Activated T-cell treated with anti-CD3 and anti-CD28 coated beads, Interleukin-2, amount 50 U/mL, for 24 hours (primary cell): ENCODE measurements around the gene CD63.
"Not testable (repeated sequence)": the region's sequence is repeated elsewhere in the genome, so short reads cannot be mapped to it uniquely, and the experiment has no call there.

ENCODE experiments used
- DNase-seq: peaks from one replicate; pipeline ENCODE4 v3.0.0-alpha.2; 2020
- H3K27ac Mint-ChIP-seq: 2 replicates; pipeline ENCODE4 v1.8.0; 2020; ENCODE audit warnings: mild to moderate bottlenecking, mixed read lengths
- H3K27me3 Mint-ChIP-seq: 2 replicates; pipeline ENCODE4 v1.8.0; 2020; ENCODE audit warnings: mixed read lengths
- H3K36me3 Mint-ChIP-seq: 2 replicates; pipeline ENCODE4 v1.8.0; 2020; ENCODE audit warnings: low read depth, mixed read lengths
- H3K4me1 Mint-ChIP-seq: 2 replicates; pipeline ENCODE4 v1.8.0; 2020; ENCODE audit warnings: low read depth, mixed read lengths
- H3K4me3 Mint-ChIP-seq: 2 replicates; pipeline ENCODE4 v1.8.0; 2020; ENCODE audit warnings: mild to moderate bottlenecking, moderate library complexity, mixed read lengths
- H3K9me3 Mint-ChIP-seq: 2 replicates; pipeline ENCODE4 v1.8.0; 2020; ENCODE audit warnings: mixed read lengths

CD63 gene

GRCh38 chr12:55728939-55729818 lies at the start of gene CD63:
CD63 (minus strand) TSS chr12:55729009; CDS start chr12:55728341, 668 bp downstream.
- H3K36me3 Mint-ChIP-seq: peaks cover 47% of the 10 kb centered on the region
- peak within 1 kb of the TSS; percentile 95 for H3K27ac Mint-ChIP-seq
- peak; percentile 87 for DNase-seq
- H3K27me3 Mint-ChIP-seq: no peaks in the 10 kb centered on the region
- H3K4me3 Mint-ChIP-seq: peak within 1 kb of the TSS; percentile 86
- peaks cover 46% of the 10 kb centered on the region for H3K4me1 Mint-ChIP-seq
- no peaks in the 10 kb centered on the region for H3K9me3 Mint-ChIP-seq

- Mint-ChIP-seq H3K9me3 (no peaks in the 10 kb centered on the region), H3K4me1 (peaks cover 15% of the 10 kb centered on the region), H3K27ac (no peak overlapping the region), H3K4me3 (no peak overlapping the region), H3K27me3 (no peaks in the 10 kb centered on the region), H3K36me3 (peaks cover 82% of the 10 kb centered on the region)
- no peak for DNase-seq
These were observed 49.0 kb upstream of the CD63 start for GRCh38 chr12:55777856-55778255.

GRCh38 chr12:55771736-55772135 lies 42.9 kb upstream of the CD63 start:
- no peaks in the 10 kb centered on the region for H3K27me3 Mint-ChIP-seq
- peaks cover 81% of the 10 kb centered on the region for H3K36me3 Mint-ChIP-seq
- no peak overlapping the region for H3K4me3 Mint-ChIP-seq
- DNase-seq: no peak
- H3K27ac Mint-ChIP-seq: peak overlapping the region; percentile 68
- peaks cover 14% of the 10 kb centered on the region for H3K4me1 Mint-ChIP-seq
- no peaks in the 10 kb centered on the region for H3K9me3 Mint-ChIP-seq

- H3K27me3 Mint-ChIP-seq: no peaks in the 10 kb centered on the region
- H3K4me3 Mint-ChIP-seq: no peak overlapping the region
- H3K27ac Mint-ChIP-seq: peak overlapping the region; percentile 40
- H3K4me1 Mint-ChIP-seq: peaks cover 5% of the 10 kb centered on the region
- peaks cover 80% of the 10 kb centered on the region for H3K36me3 Mint-ChIP-seq
- no peaks in the 10 kb centered on the region for H3K9me3 Mint-ChIP-seq
- no peak for DNase-seq
These were observed 38.3 kb upstream of the CD63 start for GRCh38 chr12:55767156-55767555.

GRCh38 chr12:55765736-55766290 lies 37.0 kb upstream of the CD63 start:
- Mint-ChIP-seq H3K36me3 (peaks cover 76% of the 10 kb centered on the region), H3K4me1 (peaks cover 11% of the 10 kb centered on the region), H3K9me3 (no peaks in the 10 kb centered on the region), H3K27me3 (no peaks in the 10 kb centered on the region), H3K27ac (peak overlapping the region; percentile 11), H3K4me3 (no peak overlapping the region)
- DNase-seq: no peak

GRCh38 chr12:55762646-55763045 lies 33.8 kb upstream of the CD63 start:
- Mint-ChIP-seq H3K4me3 (no peak overlapping the region), H3K4me1 (peaks cover 22% of the 10 kb centered on the region), H3K36me3 (peaks cover 82% of the 10 kb centered on the region), H3K27me3 (no peaks in the 10 kb centered on the region), H3K27ac (no peak overlapping the region), H3K9me3 (peaks cover 2% of the 10 kb centered on the region)
- no peak for DNase-seq

GRCh38 chr12:55760663-55761062 lies 31.9 kb upstream of the CD63 start:
- DNase-seq: no peak
- Mint-ChIP-seq H3K27ac (peak overlapping the region; percentile 95), H3K4me1 (peaks cover 25% of the 10 kb centered on the region), H3K36me3 (peaks cover 85% of the 10 kb centered on the region), H3K9me3 (peaks cover 2% of the 10 kb centered on the region), H3K27me3 (no peaks in the 10 kb centered on the region), H3K4me3 (no peak overlapping the region)

GRCh38 chr12:55758575-55758974 lies 29.8 kb upstream of the CD63 start:
- H3K27ac Mint-ChIP-seq: peak overlapping the region; percentile 70
- DNase-seq, H3K27me3 Mint-ChIP-seq, H3K4me3 Mint-ChIP-seq, H3K9me3 Mint-ChIP-seq: not testable (repeated sequence)
- H3K36me3 Mint-ChIP-seq: peaks cover 87% of the 10 kb centered on the region
- peaks cover 32% of the 10 kb centered on the region for H3K4me1 Mint-ChIP-seq

- Mint-ChIP-seq H3K4me1 (peaks cover 32% of the 10 kb centered on the region), H3K9me3 (peaks cover 2% of the 10 kb centered on the region), H3K27me3 (no peaks in the 10 kb centered on the region), H3K4me3 (no peak overlapping the region), H3K36me3 (peaks cover 88% of the 10 kb centered on the region), H3K27ac (peak overlapping the region; percentile 70)
- no peak for DNase-seq
These were observed 28.9 kb upstream of the CD63 start for GRCh38 chr12:55757701-55758100.

GRCh38 chr12:55755246-55755645 lies 26.4 kb upstream of the CD63 start:
- H3K36me3 Mint-ChIP-seq: peaks cover 91% of the 10 kb centered on the region

GRCh38 chr12:55748230-55748993 lies 19.6 kb upstream of the CD63 start:
- peaks cover 20% of the 10 kb centered on the region for H3K4me1 Mint-ChIP-seq
- DNase-seq: no peak
- no peaks in the 10 kb centered on the region for H3K27me3 Mint-ChIP-seq
- no peaks in the 10 kb centered on the region for H3K9me3 Mint-ChIP-seq
- peaks cover 58% of the 10 kb centered on the region for H3K36me3 Mint-ChIP-seq
- H3K4me3 Mint-ChIP-seq: no peak overlapping the region
- H3K27ac Mint-ChIP-seq: peak overlapping the region; percentile 55

More at GRCh38 chr12:55755246-55755645, 26.4 kb upstream of the CD63 start:
- H3K27ac Mint-ChIP-seq: peak overlapping the region; percentile 76
- H3K4me3 Mint-ChIP-seq: no peak overlapping the region
- no peaks in the 10 kb centered on the region for H3K27me3 Mint-ChIP-seq
- no peak for DNase-seq
- H3K9me3 Mint-ChIP-seq: no peaks in the 10 kb centered on the region
- H3K4me1 Mint-ChIP-seq: peaks cover 18% of the 10 kb centered on the region

- peaks cover 25% of the 10 kb centered on the region for H3K4me1 Mint-ChIP-seq
- no peak overlapping the region for H3K4me3 Mint-ChIP-seq
- H3K9me3 Mint-ChIP-seq: no peaks in the 10 kb centered on the region
- no peak overlapping the region for H3K27ac Mint-ChIP-seq
- H3K36me3 Mint-ChIP-seq: peaks cover 44% of the 10 kb centered on the region
- DNase-seq: no peak
- no peaks in the 10 kb centered on the region for H3K27me3 Mint-ChIP-seq
These were observed 18.1 kb upstream of the CD63 start for GRCh38 chr12:55746913-55747231.

GRCh38 chr12:55746174-55746912 lies 17.5 kb upstream of the CD63 start:
- no peak overlapping the region for H3K4me3 Mint-ChIP-seq
- no peaks in the 10 kb centered on the region for H3K27me3 Mint-ChIP-seq
- peak overlapping the region; percentile 23 for H3K27ac Mint-ChIP-seq
- H3K4me1 Mint-ChIP-seq: peaks cover 25% of the 10 kb centered on the region
- no peaks in the 10 kb centered on the region for H3K9me3 Mint-ChIP-seq
- peaks cover 40% of the 10 kb centered on the region for H3K36me3 Mint-ChIP-seq
- no peak for DNase-seq
